ENCODE results near the gene MED27.
A peak's percentile ranks its signal among the peaks of the same experiment; 100 is the strongest.

MED27 gene

DNA sequence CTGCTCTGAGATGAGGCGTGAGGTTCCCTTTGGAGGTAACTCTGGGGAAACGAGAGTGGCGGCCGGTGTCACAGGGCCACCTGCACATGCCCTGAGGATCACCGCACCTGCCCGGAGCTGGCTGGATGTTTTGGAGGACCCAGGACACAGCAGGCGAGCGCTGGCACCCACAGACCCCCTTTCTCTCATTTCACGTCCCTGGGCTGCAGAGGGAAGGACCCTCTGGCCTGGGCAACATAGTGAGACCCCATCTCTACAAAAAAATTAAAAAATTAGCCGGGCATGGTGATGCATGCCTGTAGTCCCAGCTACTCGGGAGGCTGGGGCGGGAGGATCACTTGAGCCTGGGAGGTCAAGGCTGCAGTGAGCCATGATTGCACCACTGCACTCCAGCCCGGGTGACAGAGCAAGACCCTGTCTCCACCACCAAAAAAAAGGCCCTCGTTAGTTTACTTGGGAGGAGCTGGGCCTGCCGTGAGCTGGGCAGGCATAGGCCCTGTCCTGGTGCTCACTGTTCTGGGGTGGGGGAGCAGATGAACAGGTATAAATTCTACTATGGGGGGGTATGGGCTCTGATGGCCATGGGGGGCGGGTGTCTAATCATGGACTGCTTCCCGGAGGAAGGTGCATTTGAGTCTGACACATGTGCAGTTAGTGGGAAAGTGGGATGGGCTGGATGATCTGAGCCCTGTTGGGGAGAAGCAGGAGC, 242.9 kb downstream of the MED27 start:
- no peak for DNase-seq (ENCODE audit: low read depth in 2 of 2)

DNA sequence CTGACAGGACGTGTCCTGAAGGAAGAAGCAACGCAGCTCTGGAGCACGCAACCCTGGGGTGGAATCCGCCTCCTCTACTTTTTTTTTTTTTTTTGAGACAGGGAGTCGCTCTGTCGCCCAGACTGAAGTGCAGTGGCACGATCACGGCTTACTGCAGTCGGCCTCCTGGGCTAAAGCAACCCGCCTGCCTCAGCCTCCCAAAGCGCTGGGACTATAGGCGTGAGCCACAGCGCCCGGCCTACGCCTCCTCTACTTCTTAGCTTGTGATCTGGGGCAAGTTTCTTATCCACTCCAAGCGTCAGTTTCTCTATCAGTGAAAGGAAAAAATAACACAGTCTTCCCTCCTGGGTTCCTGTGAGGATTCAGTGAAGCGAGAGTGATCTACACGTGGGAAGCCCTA, 243.6 kb downstream of the MED27 start:
- DNase-seq (ENCODE audit: low read depth in 2 of 2), result no peak

DNA sequence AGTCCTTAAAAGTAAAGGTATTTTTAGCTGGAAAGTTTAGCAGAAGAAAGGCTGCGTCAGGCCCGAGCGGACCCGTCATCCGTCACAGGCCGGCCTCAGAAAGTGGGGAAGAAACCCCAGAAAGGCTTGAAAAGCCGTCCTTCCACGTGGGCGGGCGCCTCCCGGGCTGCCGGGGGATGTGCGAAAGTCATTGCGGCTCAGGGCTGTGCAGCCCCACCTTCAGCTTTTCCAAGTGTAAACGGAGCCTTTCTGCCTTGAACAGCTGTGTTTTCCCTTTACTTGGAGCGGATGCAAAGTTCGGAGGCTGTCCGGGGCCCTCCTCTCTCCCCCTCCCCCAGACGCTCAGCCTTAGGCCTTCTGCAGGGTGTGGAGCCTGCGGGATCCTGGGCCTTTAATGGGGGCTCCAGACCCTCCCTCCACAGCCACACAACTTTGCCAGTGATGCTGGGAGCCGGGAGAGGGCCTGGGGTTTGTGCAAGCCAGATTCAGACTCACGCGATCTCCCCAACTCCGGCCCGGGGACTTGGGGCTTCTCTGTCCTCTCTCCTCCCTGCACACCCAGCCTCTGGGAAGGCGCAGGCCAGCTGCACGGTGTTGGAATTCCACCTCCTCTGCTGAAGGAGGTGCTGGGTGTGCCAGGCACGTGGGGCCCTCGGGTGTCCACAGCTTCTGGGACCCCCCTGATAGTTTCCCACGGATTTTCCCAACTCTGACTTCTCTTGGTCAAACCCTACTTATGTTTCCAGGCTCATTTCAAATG, 244.3 kb downstream of the MED27 start:
- no peak for DNase-seq (ENCODE audit: low read depth in 2 of 2)

DNA sequence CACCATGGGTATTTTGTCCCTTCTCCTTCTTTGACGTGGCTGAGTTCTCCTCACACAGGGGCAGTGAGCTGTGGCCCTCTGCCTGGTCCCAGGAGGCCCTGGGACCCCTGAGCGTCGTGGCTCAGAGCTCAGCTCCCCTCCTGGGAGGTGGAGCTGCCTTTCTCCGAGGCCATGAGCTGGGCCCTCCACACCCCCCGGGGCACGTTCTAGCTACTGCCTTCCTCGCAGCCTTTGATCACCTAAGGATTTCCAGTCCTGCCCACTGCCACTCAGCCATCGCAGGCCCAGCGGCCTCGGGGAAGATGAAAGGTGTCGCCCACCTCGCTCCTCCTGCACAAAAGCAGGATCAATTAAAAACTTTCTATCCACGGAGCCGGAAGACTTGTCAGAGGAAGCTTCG, 244.9 kb downstream of the MED27 start:
- no peak for DNase-seq (ENCODE audit: low read depth in 2 of 2)

DNA sequence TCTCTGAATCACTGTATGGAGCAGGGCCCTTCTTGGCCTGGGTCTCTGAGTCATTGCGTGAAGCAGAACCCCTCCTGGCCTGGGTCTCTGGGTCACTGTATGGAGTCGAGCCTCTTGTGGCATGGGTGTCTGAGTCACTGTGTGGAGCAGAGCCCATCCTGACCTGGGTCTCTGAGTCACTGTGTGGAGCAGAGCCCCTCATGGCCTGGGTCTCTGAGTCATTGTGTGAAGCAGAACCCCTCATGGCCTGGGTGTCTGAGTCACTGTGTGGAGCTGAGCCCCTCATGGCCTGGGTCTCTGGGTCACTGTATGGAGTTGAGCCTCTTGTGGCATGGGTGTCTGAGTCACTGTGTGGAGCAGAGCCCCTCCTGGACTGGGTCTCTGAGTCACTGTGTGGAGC, 245.8 kb downstream of the MED27 start:
- DNase-seq (ENCODE audit: low read depth in 2 of 2), result peak in 1 of 2 donors; percentile 1

DNA sequence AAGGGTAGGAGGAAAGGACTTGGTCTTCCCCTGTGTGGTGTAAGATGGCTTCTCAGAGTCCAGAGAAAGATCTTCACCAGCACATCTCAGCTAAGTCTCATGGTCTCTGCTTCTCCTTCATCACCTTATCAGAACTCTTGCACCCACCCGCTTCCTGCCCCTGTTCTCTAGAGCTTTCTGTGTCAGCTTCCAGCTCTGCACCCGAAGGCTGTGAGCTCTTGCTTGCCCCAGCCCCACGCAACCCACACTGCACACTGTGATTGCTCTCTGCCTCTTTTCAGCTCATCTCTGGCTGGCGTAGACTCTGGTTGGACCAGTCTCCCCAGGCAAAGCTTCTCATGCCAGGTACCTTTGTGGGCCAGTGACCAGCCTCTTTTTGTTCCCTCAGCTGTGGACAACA, 246.6 kb downstream of the MED27 start:
- no peak for DNase-seq (ENCODE audit: low read depth in 2 of 2)

DNA sequence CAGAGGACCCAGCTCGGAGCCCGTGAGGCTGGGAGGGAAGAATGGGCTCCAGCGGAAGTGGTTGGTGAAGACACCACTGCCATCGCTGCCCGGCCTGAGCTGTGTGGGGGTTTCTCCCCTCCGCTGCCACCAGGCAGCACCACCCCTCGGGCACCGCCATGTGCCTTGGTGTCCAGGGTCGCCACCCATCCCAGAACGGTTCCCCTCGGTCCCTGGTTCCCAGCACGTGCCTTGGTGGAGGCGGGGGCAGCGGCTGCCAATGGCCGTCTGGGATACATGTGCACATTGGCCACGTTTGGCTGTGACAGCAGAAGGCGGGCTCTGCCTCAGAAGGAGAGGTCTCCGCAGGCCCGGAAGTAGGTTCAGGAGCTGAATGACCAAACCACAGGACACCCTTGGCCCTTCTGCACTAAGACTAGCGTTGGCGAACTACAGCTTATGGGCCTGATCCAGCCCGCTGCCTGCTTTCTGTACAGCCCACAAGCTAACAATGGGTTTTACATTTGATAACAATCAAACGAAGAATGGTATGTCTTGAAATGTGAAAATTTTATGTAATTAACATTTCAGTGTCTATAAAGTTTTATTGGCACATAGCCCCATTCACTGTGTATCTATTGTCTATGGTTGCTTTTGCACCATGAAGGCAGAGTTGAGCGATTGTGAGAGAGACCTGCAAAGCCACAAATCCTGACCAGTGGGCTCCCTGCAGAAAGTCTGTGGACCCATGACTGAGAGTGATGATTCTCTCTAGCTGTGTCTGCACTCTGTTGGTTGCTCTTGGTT, 248.1 kb downstream of the MED27 start:
- no peak for DNase-seq (ENCODE audit: low read depth in 2 of 2)

DNA sequence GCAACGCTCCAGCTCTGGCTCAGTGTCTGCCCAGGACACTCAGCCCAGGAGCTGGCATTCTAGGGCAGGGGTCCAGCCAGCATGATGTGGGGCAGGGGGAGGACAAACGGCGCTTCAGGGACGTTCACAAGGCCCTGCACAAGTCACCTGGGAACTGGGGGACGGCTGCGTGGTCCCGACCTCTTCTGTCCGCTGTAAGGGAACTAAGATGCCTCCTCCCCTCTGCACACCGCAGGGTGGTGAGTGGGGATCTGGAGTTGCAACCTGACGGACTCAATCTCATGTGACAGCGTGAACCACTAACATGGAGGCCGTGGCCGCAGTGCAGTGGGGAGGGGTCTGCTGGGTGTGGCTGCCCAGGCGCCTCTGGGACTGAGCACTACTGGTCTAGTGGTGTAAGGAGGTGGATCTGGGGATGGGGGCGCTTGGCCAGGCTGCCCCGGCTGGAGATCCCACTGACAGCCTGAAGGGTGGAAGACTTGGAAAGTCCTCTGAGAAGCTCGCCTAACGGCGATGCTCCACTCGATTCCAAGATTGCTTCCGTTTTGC, 251.8 kb downstream of the MED27 start:
- DNase-seq (ENCODE audit: low read depth in 2 of 2), result no peak

DNA sequence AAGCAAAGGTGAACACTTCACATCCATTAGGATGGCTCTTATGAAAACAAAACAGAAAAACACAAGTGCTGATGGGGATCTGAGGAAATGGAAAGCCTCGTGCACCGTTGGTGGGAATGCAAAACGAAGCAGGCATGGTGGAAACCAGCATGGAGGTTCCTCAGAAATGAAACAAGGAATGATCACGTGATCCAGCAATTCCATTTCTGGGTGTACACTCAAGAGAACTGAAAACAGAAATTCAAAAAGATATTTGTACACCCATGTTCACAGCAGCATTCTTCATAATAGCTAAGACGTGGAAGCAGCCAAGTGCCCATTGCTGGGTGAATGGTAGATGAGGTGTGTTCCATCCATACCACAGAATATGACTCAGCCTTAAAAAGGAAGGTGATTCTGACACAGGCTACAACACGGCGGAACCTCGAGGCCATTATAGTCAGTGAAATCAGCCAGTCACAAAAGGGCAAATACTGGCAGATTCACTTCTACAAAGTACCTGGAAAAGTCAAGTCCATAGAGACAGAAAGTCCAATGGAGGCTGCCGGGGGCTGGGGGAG, 252.6 kb downstream of the MED27 start:
- no peak for DNase-seq (ENCODE audit: low read depth in 2 of 2)

DNA sequence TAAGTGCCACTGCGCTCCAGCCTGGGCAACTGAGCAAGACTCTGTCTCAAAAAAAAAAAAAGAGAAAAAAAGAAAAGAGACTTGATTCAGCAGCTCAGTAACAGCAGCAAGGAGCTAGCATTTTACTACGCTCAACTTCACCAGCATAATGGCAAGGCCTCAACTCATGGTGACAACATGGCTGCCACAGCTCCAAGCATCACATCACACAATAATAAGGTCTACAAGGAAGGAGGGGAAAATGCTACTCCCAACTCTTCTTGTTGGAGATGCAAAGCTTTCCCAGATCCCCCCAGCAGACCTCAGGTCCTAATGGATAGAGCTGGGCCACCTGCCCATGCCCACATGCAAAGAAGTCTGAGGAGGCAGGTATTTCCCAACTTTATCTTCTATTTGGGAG, 253.6 kb downstream of the MED27 start:
- no peak for DNase-seq (ENCODE audit: low read depth in 2 of 2)

DNA sequence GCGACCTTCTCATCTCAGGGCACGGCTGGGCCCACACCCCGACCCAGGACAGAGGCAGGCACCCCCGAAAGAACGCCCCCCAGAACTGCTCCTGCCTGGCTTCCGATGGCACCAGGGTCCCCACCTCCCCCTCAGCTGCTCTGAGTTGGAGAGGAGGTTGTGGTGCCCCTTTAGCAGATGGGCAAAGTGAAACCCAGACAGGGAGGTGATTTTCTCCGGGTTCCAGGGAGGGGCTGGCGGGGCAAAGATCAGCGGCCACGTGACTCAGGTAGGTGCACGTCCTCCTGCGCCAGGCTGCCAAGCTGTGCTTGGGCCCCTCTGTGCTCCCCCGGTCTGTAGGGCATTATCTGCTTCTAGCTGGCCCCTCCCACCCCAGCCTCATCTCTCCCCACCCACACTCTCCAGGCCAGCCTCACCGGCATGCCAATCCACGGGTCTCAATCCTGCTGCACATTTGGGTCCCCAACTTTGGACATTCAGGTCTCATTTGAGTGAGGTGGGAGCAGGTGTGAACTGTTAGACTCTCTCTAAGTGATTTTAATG, 254.6 kb downstream of the MED27 start:
- DNase-seq (ENCODE audit: low read depth in 2 of 2), result no peak

DNA sequence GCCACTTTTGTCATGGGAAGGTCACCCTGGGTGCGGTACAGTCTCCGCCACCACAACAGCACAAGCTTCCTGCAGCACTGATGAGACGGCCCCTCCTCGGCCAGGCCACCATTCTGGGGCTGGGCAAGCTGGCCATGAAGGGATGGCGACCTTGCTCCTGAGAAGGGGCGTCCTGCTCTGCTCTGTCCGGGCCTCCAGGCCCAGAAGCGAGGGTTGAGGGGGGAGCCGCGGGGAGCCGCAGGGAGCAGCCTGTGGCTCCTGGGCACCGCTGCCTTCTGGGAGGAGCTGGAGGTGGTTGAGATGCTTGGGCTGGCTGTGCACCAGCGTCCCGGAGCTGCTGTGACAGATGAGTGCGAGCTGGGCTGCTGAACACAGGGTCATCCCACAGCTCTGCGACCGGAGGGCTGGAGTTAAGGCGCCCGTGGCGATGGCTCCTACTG, 255.5 kb downstream of the MED27 start:
- DNase-seq (ENCODE audit: low read depth in 2 of 2), result no peak

DNA sequence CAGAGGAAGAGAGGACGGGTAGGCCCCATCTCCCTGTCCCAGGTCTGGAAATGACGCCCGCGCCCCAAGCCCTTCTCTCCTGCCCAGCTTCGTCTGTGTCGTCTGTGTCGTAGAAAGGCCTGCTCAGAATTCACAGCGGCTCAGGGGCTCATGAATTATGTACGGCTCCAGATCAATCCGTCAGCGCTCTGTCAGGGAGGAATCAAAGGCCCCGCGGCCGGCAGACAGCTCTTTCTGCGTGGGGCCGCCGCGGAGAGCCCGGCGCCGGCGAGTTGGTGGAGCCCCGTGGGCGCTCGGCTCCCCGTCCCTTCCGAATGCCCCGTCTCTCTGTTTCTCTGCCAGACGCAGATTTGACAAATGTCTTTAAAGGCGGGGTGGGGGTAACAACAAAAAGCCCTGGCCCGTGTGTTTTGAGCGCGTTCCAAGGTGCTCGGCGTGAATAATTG, 255.9 kb downstream of the MED27 start:
- no peak for DNase-seq (ENCODE audit: low read depth in 2 of 2)

DNA sequence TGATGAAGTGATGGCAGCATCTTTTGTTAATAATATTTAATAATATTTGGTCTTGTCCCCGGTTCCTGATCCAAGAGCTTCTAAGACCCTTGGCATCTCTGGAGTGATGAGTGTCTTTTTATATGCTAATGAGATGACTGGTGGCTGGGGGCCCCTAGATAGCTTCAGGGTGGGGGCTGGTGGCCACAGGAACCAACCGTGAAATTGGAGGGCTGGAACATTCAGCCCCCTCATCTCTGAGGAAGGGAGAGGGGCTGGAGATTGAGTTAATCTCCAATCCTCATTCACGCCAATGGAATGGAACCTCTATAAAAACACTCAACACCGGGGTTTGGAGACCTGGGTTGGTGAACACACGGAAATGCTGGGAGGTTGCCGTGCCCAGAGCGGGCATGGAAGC, 261.6 kb downstream of the MED27 start:
- DNase-seq (ENCODE audit: low read depth in 2 of 2), result no peak

DNA sequence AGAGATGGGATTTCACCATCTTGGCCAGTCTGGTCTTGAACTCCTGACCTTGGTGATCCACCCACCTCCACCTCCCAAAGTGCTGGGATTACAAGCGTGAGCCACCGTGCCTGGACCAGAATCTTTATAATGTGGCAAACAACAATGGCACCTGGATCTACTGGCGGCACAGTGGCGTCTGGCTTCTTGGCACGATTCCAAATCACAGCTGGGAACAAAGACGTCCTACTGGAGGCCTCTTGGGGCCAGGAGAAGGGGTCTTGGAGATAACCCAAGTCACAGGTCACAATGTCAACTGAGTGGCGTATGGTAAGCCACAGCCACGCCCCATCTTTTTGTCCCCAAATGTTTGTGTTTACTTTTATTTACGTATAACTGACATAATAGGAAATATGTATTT, 262.0 kb downstream of the MED27 start:
- DNase-seq (ENCODE audit: low read depth in 2 of 2), result no peak

DNA sequence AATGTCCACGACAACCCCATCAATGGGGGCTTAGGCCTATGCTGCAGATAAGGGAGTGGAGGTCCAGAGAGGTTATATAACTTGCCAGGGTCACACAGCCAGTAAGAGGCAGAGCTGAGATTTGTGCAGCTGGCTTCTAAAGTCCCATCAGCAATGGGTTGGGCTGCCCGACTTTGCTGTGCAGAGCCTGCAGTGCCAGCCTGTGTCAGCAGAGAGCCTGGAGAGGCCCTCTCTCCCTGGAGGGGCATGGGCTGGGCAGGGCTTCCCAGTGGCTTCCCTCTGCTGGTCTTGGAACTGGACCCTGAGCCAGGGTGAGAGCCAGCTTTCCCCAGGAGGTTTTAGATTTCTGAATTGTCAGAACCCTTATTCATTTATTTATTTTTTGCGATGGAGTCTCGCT, 262.6 kb downstream of the MED27 start:
- no peak for DNase-seq (ENCODE audit: low read depth in 2 of 2)

DNA sequence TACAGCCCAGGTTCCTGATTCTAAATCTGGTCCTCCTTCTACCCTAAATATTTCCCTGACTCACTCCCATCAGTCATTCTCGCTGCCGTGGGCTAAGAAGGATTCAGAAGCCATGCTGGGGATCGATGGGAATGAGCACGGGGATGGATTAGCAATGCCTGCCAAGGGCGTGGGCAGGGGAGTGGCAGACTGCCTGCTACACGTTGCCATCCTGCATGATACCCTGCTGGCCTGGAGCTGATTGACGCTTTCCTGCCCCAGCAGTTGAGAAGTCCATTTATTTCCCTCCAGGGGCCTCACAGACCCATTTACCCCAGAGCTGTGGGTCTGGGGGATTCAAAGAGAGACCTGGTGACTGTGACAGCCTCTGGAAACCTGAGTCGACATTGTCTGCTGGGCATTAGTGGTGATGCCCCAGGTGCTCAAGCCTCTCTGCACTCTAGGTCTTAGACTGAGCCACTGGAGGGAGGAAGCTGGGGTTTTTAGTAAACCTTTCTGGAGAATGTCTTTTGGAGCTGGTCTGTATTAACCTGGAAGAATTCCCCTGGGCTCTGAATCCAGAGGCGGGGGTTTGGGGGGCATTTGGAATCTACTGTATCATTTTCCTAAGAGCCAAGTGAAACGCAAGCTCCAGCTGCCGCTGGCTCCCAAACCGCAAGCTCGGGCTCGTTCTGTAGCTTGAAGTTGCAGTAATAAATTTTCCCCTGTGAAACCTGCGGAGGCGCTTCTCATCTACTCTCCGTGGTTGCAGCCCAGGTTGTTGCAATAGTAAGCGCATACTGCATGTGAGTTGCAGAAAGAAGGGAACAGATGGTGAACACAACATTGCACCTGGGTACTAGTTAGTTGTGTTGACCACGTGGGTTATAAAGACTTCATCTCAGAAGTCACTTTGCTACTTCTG, 263.4 kb downstream of the MED27 start:
- no peak for DNase-seq (ENCODE audit: low read depth in 2 of 2)

DNA sequence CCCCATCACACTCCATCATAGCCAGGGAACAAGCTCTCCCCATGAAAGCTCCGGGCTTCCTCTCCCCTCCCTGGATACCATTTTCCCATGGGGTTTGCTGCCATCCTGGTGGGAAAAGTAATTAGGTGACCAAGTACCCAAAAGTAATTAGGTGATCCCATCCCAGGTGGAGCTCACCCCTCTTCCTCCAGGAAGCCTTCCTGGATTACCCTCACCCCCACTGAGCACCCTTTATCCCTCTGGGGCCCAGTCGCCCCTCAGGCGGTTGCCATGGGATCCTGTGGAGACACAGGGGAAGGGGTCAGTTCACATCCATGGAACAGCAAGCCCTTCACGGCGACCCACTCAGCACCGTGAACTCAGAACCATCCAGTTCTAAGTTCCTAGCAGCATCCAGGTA, 265.0 kb downstream of the MED27 start:
- DNase-seq (ENCODE audit: low read depth in 2 of 2), result no peak

DNA sequence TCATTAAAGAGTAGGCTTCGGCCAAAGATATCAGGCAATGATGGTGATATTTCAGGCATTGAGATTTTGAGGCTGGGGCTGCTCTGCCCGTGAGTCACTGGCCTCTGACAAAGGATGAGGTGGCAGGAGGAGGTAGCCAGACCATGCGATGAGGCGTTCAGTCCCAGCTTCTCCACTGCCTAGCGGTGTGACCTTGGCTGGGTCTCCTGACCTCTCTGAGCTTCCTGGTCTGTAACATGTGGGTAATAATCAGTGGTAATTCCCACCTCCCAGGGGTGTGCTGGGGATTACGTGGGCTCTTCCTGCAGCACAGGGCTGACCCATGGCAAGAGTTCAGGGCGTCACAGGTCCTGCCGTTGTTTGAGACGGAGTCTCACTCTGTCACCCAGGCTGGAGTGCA, 266.6 kb downstream of the MED27 start:
- DNase-seq (ENCODE audit: low read depth in 2 of 2), result no peak

DNA sequence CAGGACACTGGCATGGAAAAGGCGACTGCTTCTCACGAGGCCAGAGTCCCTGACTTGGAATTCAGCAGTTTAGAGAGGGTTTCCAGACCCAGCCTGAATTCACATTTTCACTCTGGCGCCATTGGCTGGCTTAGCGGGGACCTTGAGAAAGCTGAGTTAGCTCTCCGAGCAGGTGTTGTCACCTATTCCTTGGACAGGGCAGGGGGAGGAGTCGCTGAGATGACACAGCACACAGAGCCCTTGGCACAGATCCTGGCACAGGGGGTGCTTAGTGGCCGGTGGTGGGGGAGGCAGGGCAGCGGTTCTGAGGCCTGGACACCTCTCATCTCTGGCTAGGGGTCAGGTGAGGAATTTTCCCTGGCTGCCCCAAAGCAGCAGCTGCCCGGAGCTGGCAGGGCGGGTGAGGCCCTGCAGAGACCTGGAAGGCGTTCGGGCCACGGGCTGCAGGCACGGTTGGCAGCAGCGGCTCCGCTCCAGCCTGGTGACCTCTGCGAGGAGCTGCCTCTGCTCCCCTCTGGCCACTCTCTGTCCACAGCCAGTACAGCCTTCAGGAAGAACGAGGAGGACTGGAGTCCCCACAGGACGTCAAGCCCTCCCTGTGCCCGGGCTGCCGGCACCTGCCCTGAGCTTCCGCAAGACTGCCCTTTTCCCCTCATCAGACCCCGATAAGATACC, 267.4 kb downstream of the MED27 start:
- no peak for DNase-seq (ENCODE audit: low read depth in 2 of 2)
